ENCODE measurements around the gene SKOR1.

SKOR1 gene

GRCh38 chr15:67824976-67825880, at the start of gene SKOR1:
SKOR1 (plus strand) TSS chr15:67825509; CDS start chr15:67825603, 94 bp downstream.
- DNase-seq: peak; percentile 71

DNA sequence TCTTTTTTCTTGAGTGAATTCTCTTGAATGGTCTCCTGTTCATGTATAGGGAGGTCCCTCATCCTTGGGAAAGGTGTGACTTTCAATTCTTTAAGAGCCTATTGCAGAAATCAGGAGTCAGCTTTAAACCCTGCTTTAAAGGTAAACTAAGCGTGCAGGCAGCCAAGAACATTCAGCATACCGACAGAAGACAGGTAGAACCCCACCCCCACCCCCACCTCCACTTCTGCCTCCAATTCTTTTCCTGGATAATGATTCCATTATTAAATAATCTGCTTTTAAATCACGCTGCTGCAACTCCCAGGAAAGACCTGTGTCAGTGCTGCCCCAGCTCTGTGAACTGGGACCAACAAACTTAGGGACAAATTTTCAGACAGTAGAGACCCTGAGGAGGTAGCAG, 49.3 kb upstream of the SKOR1 start:
- no peak for DNase-seq

GRCh38 chr15:67776600-67776999, 48.7 kb upstream of the SKOR1 start:
- no peak for DNase-seq

GRCh38 chr15:67777071-67777470, 48.2 kb upstream of the SKOR1 start:
- DNase-seq: no peak

DNA sequence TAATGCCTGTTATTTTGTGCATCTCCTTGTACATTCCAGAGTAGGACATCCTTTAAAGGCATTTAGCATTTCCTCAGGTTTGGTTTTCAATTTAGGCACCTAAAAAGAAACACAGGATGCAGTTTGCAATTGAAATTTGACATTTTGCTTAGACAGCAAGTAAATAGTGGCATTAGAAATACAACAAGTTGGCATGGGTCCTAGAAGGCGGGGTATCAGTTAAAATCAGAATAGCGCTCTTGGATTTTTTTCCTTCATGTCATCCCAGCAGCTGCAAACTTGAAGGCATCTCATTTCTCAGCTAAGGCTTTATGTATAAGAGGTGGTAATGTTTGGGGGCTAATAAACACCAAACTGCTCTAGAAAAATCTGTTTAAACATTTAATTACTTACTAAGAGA, 47.5 kb upstream of the SKOR1 start:
- DNase-seq: no peak

DNA sequence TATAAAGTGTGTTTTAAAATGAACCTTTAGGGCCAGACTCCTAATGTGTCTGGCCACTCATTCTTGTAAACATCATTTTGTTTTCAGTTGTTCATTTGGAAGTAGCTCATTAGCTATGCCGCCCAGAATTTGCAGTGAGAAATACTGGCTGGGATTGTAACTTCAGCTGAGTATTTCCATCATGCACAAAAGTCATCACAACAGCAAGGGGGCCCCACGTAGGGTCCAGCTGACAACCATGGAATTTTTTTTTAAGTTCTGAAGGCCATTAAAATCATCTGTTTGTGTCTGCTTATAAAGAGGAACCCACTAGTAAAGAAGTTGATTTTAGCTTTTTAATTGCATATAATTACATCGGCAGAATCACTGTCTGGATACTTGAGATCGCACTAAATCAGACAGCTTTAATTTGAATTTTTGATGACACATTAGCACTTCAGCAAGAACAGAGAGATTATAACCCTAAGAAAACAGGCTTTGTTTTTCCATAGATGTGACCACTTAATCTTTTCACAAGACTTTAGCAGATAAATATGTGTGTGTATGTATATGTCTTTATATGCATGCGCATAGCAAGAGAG, 46.3 kb upstream of the SKOR1 start:
- no peak for DNase-seq

- no peak for DNase-seq
Measured at GRCh38 chr15:67779549-67780111, 45.7 kb upstream of the SKOR1 start.

- DNase-seq: no peak
Measured at GRCh38 chr15:67781061-67781460, 44.2 kb upstream of the SKOR1 start.

GRCh38 chr15:67781907-67782690, 43.2 kb upstream of the SKOR1 start:
- no peak for DNase-seq

DNA sequence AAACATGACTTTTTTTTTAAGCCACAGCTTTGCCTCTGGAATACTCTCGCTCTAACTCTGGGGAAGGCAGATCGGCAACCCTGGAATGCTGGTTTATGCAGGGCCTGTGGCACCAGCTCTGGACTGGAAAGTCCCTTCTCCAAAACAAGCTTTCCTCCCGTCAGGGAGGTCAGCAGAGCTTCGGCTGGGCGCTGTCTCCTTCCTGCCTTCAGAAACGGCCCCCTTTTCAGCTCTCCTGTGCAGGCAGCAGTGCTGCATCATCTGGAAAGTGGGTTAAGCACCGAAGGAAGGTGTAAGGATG, 42.7 kb upstream of the SKOR1 start:
- DNase-seq: no peak

- DNase-seq: peak; percentile 94
Measured at GRCh38 chr15:67783303-67783702, 42.0 kb upstream of the SKOR1 start.

- DNase-seq: peak; percentile 89
Measured at GRCh38 chr15:67784090-67784781, 41.1 kb upstream of the SKOR1 start.

GRCh38 chr15:67784856-67785430, 40.4 kb upstream of the SKOR1 start:
- DNase-seq: no peak

- no peak for DNase-seq
Measured at GRCh38 chr15:67785431-67785830, 39.9 kb upstream of the SKOR1 start.

- no peak for DNase-seq
Measured at GRCh38 chr15:67786646-67787045, 38.7 kb upstream of the SKOR1 start.

DNA sequence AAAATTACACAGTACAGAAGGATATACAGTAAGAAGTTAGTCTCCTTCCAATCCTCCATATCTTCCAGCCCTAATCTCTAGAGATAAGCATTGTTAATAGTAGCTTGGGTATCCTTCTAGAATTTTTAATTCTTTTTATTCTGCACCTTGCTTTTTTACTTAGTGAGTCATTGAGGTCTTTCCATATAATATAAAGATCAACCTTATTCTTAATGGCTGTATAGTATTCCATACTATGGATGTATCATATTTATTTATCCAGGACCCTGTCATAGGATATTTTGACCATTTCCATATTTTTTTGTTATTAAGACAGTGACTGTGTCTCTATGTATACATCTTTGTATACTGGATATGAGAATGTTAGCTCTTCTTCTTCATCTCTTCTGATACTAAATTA, 36.3 kb upstream of the SKOR1 start:
- no peak for DNase-seq

- DNase-seq: no peak
Measured at GRCh38 chr15:67790610-67791319, 34.5 kb upstream of the SKOR1 start.

DNA sequence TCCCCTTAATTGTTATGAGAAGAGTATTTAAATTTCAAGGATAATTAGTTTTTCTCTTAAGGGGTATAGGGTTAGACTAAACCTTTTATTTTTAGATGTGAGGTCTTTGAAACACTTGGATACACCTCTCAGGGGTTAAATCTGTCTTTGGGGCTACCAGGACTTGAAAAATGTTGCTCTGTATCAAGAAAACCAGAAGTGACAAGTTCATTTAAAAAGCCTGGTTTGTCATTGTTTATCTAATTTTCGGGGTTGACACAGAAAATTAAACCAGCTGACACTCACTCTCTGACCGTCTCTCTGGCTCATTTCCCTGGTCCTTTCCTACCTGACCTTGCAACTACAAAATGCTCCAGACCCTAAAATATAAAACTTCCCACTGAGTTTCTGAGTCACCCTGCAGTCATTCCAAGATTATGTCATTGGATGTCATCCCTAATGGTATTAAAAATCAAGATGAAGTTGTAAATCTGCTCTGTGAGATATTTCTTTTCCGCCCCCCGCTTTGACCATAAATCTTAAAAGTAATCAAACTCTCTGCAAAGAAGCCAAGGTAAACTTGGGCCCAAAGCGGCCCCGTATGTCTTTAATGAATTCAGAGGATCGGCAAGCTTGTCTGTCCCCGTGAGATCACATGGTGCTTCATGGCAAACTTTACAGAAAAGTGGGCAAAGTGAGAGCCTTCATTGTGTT, 32.9 kb upstream of the SKOR1 start:
- DNase-seq: no peak

GRCh38 chr15:67794832-67795574, 30.3 kb upstream of the SKOR1 start:
- no peak for DNase-seq

Measured in MV-4-11 (cell line).